GM21367 (cell line): ENCODE measurements around the gene TTC17.

Experiments used
- ATAC-seq: cut with Tn5 transposase; IDR thresholded peaks from one replicate; pipeline ENCODE4 v1.9.1; 2021; ENCODE audit not compliant: unreplicated experiment

The TTC17 gene

DNA sequence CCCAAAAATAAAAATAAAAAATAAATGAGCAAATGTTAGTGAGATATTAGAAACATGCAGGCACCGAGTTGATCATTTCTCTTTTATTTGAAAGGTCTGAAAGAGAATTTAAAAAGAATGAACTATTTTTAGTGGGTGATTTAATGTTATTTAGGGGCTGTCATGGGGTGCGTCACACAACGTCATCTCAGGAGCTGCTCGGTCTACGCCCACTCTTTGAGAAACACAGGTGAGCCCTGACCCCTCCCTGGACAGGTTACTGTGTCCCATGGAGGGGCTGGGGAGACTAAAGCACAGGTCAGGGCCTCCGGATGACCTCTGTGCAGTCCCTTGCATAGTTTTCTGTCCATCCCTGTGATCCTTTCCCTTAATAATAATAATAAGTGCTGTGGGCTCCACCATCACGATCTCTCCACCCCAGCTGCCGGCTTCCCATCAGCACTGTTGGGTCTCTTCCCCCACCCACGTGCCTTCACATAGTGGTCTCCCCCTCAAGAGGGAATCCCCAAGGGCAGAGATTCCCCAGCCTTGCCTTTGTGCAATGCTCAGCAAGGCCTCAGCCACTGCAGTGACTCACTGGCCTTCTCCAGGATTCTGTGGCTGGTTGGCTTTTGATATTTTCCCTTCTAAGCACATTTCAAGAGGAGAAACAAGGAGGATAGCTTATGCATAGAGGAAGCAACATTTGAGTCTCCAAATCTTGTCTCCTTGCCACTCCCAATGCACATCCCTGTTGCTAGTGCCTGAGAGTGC is 159.9 kb downstream of the TTC17 start:
- no peak for ATAC-seq

GRCh38 chr11:43521471-43521870 is 162.8 kb downstream of the TTC17 start:
- ATAC-seq: no peak

DNA sequence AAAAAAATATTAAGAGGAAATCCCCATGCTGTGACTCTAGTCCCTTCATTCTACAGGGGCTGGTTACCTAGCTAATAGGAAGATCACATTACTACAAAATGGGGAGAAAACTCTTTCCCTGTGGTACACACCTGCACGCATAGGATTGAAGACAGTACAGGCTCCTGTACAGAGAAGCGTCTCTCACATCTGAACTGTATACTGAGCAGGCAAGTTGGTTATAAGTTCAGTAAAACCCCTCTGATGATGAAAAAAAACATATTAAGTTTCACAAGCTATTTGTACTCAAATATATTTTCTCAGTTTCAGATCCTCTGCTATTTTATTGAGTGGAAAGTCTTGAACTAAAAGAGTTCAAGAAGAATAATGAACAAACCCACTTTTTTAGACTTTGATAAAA is 164.9 kb downstream of the TTC17 start:
- no peak for ATAC-seq

DNA sequence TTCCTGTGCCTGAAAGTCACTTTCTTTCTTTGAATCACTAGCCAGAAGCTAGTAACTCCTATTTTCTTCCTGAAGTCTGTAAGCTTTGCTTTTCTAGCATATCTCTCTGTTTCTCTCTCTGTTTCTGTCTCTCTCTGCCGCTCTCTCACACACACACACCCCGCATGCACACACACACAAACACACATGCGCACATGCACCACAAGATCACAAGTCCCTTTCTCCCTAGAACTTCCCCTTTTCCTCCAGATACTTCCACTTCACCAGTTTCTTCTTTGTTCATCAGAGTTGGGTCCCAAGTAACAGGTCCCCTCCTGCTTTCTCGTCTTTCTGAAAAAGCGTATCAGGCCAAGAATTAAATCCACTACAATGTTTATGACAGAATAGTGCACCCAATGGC is 173.3 kb downstream of the TTC17 start:
- no peak for ATAC-seq

GRCh38 chr11:43537833-43538615 is 179.3 kb downstream of the TTC17 start:
- no peak for ATAC-seq

- no peak for ATAC-seq
Observed at GRCh38 chr11:43541993-43542392, 183.3 kb downstream of the TTC17 start.

DNA sequence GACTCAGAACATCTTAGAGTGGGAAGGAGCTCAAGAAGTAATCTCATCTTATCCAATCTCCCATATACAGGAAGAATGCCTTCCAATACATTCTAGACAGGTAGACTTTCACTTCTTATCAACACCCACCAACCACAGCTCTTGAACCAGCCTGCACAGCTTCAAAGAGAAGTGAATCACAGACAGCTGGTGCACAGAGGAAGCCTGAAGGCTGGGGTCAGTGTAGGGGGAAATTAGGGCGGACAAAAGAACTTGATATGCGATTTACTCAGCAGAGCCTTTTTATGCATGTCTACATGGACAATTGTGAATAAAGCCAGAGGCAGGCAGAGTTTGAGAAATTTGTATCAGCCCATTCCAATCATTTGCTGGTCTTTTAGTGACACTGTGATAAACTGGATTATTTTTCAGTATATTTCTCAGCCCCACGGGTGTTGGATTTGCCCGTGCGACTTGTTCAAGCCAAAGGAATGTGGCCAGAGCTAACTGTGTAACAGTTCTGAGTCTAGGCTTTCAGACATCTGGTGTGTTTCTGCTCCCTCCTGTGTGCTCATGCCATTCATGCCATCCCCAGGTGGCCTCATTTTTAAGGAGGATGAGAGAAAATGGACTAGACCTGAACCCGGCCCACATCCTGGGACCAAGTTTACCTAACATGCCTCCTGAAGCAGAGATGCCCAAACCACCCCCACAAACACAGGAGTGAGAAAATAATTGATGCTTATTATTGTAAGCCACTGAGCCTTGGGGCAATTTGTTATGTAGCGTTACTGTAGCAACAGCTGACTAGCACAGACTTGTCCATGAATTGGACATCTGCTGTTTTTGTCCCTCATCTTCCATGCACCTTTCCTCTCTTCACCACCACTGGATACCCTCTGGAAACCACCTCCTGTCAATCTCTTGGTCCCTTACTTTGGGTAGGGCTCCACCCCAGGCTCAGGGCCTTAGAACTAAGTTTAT is 184.3 kb downstream of the TTC17 start:
- no peak for ATAC-seq
